Muscle layer of duodenum (tissue), 2 donors: Measurements from ENCODE around the gene DNAI2.

Experiments used
- H3K27ac ChIP-seq: one replicate; pipeline ENCODE4 v1.7.0; 2013; ENCODE audit warnings: mild to moderate bottlenecking, low read length
- H3K27me3 ChIP-seq: one replicate; pipeline ENCODE4 v1.7.0; 2013; ENCODE audit warnings: low read depth, mild to moderate bottlenecking, control low read depth, low read length
- H3K36me3 ChIP-seq, 2 donors: one replicate each; pipeline ENCODE4 v1.7.0; 2013; ENCODE audit warnings: low read length in 2 of 2, control low read depth in 1 of 2, mild to moderate bottlenecking in 1 of 2; ENCODE audit not compliant: insufficient read depth in 2 of 2, control insufficient read depth in 1 of 2
- H3K4me1 ChIP-seq, 2 donors: one replicate each; pipeline ENCODE4 v1.7.0; 2013; ENCODE audit warnings: low read length in 2 of 2, mild to moderate bottlenecking in 2 of 2, control low read depth in 1 of 2, moderate library complexity in 1 of 2; ENCODE audit not compliant: insufficient read depth in 2 of 2, control insufficient read depth in 1 of 2
- H3K4me3 ChIP-seq, 2 donors: one replicate each; pipeline ENCODE4 v1.7.0; 2013; ENCODE audit warnings: low read length in 2 of 2, low read depth in 1 of 2, mild to moderate bottlenecking in 1 of 2
- H3K9me3 ChIP-seq, 2 donors: one replicate each; pipeline ENCODE4 v1.7.0; 2013; ENCODE audit warnings: low read length in 2 of 2, control low read depth in 1 of 2, mild to moderate bottlenecking in 1 of 2; ENCODE audit not compliant: control insufficient read depth in 1 of 2
- donor health status: healthy.

The DNAI2 gene

GRCh38 chr17:74343526-74344284 lies 69.7 kb downstream of the DNAI2 start:
- Histone ChIP-seq H3K27ac (no peak overlapping the region), H3K27me3 (peaks cover 3% of the 10 kb centered on the region), H3K4me3 (no peak overlapping the region)

GRCh38 chr17:74344658-74345057 lies 70.6 kb downstream of the DNAI2 start:
- Histone ChIP-seq H3K27me3 (no peaks in the 10 kb centered on the region), H3K4me1 (no peaks in the 10 kb centered on the region), H3K9me3 (no peaks in the 10 kb centered on the region), H3K36me3 (no peaks in the 10 kb centered on the region), H3K4me3 (no peak overlapping the region), H3K27ac (no peak overlapping the region)

More at GRCh38 chr17:74343526-74344284, 69.7 kb downstream of the DNAI2 start:
- Histone ChIP-seq H3K9me3 (no peaks in the 10 kb centered on the region), H3K36me3 (no peaks in the 10 kb centered on the region), H3K4me1 (no peaks in the 10 kb centered on the region)

GRCh38 chr17:74345433-74346241 lies 71.6 kb downstream of the DNAI2 start:
- Histone ChIP-seq H3K9me3 (no peaks in the 10 kb centered on the region), H3K27ac (no peak overlapping the region), H3K4me3 (no peak overlapping the region), H3K27me3 (no peaks in the 10 kb centered on the region), H3K36me3 (no peaks in the 10 kb centered on the region), H3K4me1 (no peaks in the 10 kb centered on the region)

GRCh38 chr17:74347646-74348045 lies 73.6 kb downstream of the DNAI2 start:
- no peaks in the 10 kb centered on the region for H3K9me3 ChIP-seq
- H3K4me1 ChIP-seq = no peaks in the 10 kb centered on the region
- no peak overlapping the region for H3K4me3 ChIP-seq
- H3K27ac ChIP-seq = no peak overlapping the region
- H3K27me3 ChIP-seq = peaks cover 7% of the 10 kb centered on the region
- H3K36me3 ChIP-seq = no peaks in the 10 kb centered on the region

GRCh38 chr17:74349120-74349519 lies 75.1 kb downstream of the DNAI2 start:
- no peaks in the 10 kb centered on the region for H3K4me1 ChIP-seq
- H3K4me3 ChIP-seq = no peak overlapping the region
- H3K36me3 ChIP-seq = no peaks in the 10 kb centered on the region
- peaks cover 21% of the 10 kb centered on the region for H3K27me3 ChIP-seq
- H3K27ac ChIP-seq = no peak overlapping the region
- no peaks in the 10 kb centered on the region for H3K9me3 ChIP-seq

- no peaks in the 10 kb centered on the region for H3K36me3 ChIP-seq
- no peak overlapping the region for H3K27ac ChIP-seq
- H3K4me3 ChIP-seq = no peak overlapping the region
- peaks cover 33% of the 10 kb centered on the region for H3K27me3 ChIP-seq
- no peaks in the 10 kb centered on the region for H3K9me3 ChIP-seq
- no peaks in the 10 kb centered on the region for H3K4me1 ChIP-seq
Measured at GRCh38 chr17:74350486-74350885, 76.5 kb downstream of the DNAI2 start.

GRCh38 chr17:74351552-74352210 lies 77.6 kb downstream of the DNAI2 start:
- H3K27ac ChIP-seq = no peak overlapping the region
- no peaks in the 10 kb centered on the region for H3K9me3 ChIP-seq
- no peak overlapping the region for H3K4me3 ChIP-seq
- peaks cover 0 to 3% of the 10 kb centered on the region in 2 donors for H3K4me1 ChIP-seq
- H3K36me3 ChIP-seq = no peaks in the 10 kb centered on the region
- H3K27me3 ChIP-seq = peaks cover 45% of the 10 kb centered on the region

- Histone ChIP-seq H3K4me1 (peaks cover 0 to 13% of the 10 kb centered on the region in 2 donors), H3K27me3 (peaks cover 63% of the 10 kb centered on the region), H3K36me3 (no peaks in the 10 kb centered on the region), H3K9me3 (no peaks in the 10 kb centered on the region), H3K4me3 (no peak overlapping the region), H3K27ac (no peak overlapping the region)
Measured at GRCh38 chr17:74353446-74354060, 79.5 kb downstream of the DNAI2 start.

GRCh38 chr17:74354123-74354522 lies 80.1 kb downstream of the DNAI2 start:
- peaks cover 0 to 13% of the 10 kb centered on the region in 2 donors for H3K4me1 ChIP-seq
- H3K27ac ChIP-seq = no peak overlapping the region
- H3K4me3 ChIP-seq = no peak overlapping the region
- no peaks in the 10 kb centered on the region for H3K36me3 ChIP-seq
- H3K27me3 ChIP-seq = peaks cover 66% of the 10 kb centered on the region
- no peaks in the 10 kb centered on the region for H3K9me3 ChIP-seq

- Histone ChIP-seq H3K27ac (no peak overlapping the region), H3K36me3 (no peaks in the 10 kb centered on the region), H3K27me3 (peaks cover 66% of the 10 kb centered on the region), H3K9me3 (no peaks in the 10 kb centered on the region), H3K4me1 (peaks cover 0 to 13% of the 10 kb centered on the region in 2 donors), H3K4me3 (no peak overlapping the region)
Measured at GRCh38 chr17:74354561-74354960, 80.5 kb downstream of the DNAI2 start.

- no peak overlapping the region for H3K27ac ChIP-seq
- no peak overlapping the region for H3K4me3 ChIP-seq
- peaks cover 68% of the 10 kb centered on the region for H3K27me3 ChIP-seq
Measured at GRCh38 chr17:74355065-74355464, 81.0 kb downstream of the DNAI2 start.

More at GRCh38 chr17:74355065-74355464, 81.0 kb downstream of the DNAI2 start:
- H3K9me3 ChIP-seq = no peaks in the 10 kb centered on the region
- peaks cover 0 to 13% of the 10 kb centered on the region in 2 donors for H3K4me1 ChIP-seq
- H3K36me3 ChIP-seq = no peaks in the 10 kb centered on the region
